ENCODE results near the gene TMCC1. TPM values are rescaled to one million over a fixed set of nuclear protein-coding genes. Genes with fewer than 3 reads are reported as not detected.
"Not testable (repeated sequence)": the region's sequence is repeated elsewhere in the genome, so short reads cannot be mapped to it uniquely, and the experiment has no call there.

The TMCC1 gene
- total RNA-seq, 1 donor from 2014 or later, result 25.9 TPM

DNA sequence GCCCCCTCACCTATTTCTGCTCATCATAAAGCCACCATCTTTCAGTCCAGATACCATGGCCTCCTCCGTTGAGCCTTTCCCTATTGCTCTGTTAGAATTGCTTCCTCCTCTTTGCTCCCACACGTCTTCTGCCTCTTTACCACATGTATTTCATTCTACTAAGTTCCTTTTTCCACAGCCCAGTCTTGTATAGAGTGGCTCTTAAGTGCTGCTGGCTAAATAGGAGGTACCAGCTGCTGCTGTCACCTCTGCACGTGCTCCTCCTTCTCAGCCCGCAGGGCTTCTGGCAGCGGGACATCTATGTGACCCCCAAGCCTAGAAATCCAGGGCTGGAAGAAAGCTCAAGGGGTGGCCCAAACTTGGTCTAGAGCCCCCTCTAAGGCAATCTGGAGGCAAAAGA, 248.2 kb downstream of the TMCC1 start:
- Mint-ChIP-seq H3K27ac (no peak overlapping the region), H3K9me3 (no peaks in the 10 kb centered on the region), H3K4me3 (no peak overlapping the region), H3K27me3 (no peaks in the 10 kb centered on the region), H3K4me1 (peaks cover 2% of the 10 kb centered on the region), H3K36me3 (ENCODE audit: low read depth) (peaks cover 2% of the 10 kb centered on the region)
- intact Hi-C loops (cut with micrococcal nuclease), result no loop called here
- CTCF ChIA-PET, result no interaction called here
- ATAC-seq (ENCODE audit: low read depth), result no peak
- DNase-seq, result no peak
- TF ChIP-seq, protein P1, sequence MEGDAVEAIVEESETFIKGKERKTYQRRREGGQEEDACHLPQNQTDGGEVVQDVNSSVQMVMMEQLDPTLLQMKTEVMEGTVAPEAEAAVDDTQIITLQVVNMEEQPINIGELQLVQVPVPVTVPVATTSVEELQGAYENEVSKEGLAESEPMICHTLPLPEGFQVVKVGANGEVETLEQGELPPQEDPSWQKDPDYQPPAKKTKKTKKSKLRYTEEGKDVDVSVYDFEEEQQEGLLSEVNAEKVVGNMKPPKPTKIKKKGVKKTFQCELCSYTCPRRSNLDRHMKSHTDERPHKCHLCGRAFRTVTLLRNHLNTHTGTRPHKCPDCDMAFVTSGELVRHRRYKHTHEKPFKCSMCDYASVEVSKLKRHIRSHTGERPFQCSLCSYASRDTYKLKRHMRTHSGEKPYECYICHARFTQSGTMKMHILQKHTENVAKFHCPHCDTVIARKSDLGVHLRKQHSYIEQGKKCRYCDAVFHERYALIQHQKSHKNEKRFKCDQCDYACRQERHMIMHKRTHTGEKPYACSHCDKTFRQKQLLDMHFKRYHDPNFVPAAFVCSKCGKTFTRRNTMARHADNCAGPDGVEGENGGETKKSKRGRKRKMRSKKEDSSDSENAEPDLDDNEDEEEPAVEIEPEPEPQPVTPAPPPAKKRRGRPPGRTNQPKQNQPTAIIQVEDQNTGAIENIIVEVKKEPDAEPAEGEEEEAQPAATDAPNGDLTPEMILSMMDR (IDR thresholded peaks at IDR 0.05), result no peak
- POLR2A ChIA-PET, result no interaction called here

DNA sequence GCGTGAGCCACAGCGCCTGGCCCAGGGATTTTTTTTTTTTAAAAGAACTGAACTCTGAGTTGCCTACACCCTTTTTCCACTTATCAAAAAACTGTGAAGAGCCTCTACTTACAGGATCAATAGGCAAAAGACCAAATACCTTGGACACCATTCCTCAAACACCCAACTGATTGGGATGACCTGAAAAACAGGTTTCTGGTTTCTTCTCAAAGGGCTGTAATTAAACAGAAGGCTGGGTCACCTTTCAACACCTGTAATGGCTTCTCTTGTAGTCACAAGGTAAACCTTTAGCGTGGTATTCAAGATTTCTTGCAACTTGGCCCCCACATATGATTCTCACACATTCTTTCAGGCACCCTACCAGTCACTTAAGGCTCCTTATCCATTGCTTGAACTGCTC, 248.7 kb downstream of the TMCC1 start:
- intact Hi-C loops (cut with micrococcal nuclease), result no loop called here
- ATAC-seq (ENCODE audit: low read depth), result no peak
- no peaks in the 10 kb centered on the region for H3K27me3 Mint-ChIP-seq
- ChIA-PET CTCF (no interaction called here), POLR2A (interaction anchor here (0.7 kb wide), 1 partner anchor 8 kb away, joined by 4 read pairs; no protein-coding TSS in a partner anchor)
- no peak overlapping the region for H3K27ac Mint-ChIP-seq
- H3K4me3 Mint-ChIP-seq, result no peak overlapping the region
- H3K36me3 Mint-ChIP-seq (ENCODE audit: low read depth), result no peaks in the 10 kb centered on the region
- TF ChIP-seq, protein P1 (IDR thresholded peaks at IDR 0.05), result no peak
- H3K9me3 Mint-ChIP-seq, result no peaks in the 10 kb centered on the region
- no peaks in the 10 kb centered on the region for H3K4me1 Mint-ChIP-seq
- DNase-seq, result no peak

DNA sequence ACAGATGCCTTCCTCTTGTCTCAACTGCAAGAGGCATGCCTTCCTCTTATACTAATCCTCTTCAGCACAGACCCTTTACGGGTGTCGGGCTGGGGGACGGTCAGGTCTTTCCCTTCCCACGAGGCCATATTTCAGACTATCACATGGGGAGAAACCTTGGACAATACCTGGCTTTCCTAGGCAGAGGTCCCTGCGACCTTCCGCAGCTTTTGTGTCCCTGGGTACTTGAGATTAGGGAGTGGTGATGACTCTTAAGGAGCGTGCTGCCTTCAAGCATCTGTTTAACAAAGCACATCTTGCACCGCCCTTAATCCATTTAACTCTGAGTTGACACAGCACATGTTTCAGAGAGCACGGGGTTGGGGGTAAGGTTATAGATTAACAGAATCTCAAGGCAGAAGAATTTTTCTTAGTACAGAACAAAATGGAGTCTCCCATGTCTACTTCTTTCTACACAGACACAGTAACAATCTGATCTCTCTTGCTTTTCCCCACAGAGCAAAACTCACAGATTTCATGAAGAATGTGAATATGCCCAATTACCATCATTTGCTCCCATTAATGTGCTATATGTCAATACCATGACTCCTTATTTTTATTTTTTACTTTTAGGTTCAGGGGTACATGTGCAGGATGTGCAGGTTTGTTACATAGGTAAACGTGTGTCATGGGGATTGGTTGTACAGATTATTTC, 251.8 kb downstream of the TMCC1 start:
- H3K9me3 Mint-ChIP-seq; intact Hi-C loops (cut with micrococcal nuclease); H3K27me3 Mint-ChIP-seq; DNase-seq; ATAC-seq (ENCODE audit: low read depth); CTCF ChIA-PET; H3K36me3 Mint-ChIP-seq (ENCODE audit: low read depth); H3K4me1 Mint-ChIP-seq; POLR2A ChIA-PET; H3K4me3 Mint-ChIP-seq; H3K27ac Mint-ChIP-seq: not testable (repeated sequence)

DNA sequence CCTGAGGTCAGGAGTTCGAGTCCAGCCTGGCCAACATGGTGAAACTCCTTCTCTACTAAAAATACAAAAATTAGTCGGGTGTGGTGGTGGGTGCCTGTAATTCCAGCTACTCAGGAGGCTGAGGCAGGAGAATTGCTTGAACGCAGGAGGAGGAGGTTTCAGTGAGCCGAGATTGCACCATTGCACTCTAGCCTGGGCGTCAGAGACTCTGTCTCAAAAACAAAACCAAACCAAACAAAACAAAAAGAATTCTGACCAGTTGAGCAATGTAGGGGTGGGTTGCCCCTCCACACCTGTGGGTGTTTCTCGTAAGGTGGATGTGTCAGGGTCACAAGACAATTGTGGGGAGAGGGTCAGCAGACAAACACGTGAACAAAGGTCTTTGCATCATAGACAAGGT, 252.5 kb downstream of the TMCC1 start:
- H3K36me3 Mint-ChIP-seq (ENCODE audit: low read depth); DNase-seq; H3K9me3 Mint-ChIP-seq; POLR2A ChIA-PET; H3K27ac Mint-ChIP-seq; H3K4me3 Mint-ChIP-seq; H3K27me3 Mint-ChIP-seq; intact Hi-C loops (cut with micrococcal nuclease); ATAC-seq (ENCODE audit: low read depth); CTCF ChIA-PET; H3K4me1 Mint-ChIP-seq: not testable (repeated sequence)

DNA sequence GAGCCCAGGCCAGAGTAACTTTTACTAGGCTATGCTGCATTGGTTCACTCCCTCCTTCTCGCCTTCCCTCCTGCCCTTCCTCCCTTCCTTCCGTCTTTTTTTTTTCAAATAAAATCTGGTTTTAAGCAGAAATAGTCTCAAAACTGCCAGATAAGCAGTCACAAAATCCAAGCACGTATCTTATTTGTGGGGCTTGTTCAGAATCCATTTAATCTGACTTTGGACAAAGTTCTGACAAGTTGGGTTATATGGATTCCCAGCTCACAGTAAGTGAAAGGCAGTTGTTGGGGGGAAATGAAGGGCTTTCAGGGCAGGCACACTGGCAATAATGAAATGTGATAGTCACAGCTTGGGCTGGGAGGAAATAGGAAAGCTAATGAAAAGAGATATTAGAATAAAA, 255.0 kb downstream of the TMCC1 start:
- DNase-seq (no peak), ATAC-seq (ENCODE audit: low read depth) (no peak)
- Mint-ChIP-seq H3K27me3 (no peaks in the 10 kb centered on the region), H3K4me1 (no peaks in the 10 kb centered on the region), H3K36me3 (ENCODE audit: low read depth) (no peaks in the 10 kb centered on the region), H3K4me3 (no peak overlapping the region), H3K9me3 (no peaks in the 10 kb centered on the region), H3K27ac (no peak overlapping the region)
- TF ChIP-seq, protein P1 (IDR thresholded peaks at IDR 0.05), result no peak
- intact Hi-C loops (cut with micrococcal nuclease), result no loop called here
- ChIA-PET CTCF (no interaction called here), POLR2A (interaction anchor here (0.7 kb wide), 1 partner anchor 198 kb away, joined by 3 read pairs; no protein-coding TSS in a partner anchor)

DNA sequence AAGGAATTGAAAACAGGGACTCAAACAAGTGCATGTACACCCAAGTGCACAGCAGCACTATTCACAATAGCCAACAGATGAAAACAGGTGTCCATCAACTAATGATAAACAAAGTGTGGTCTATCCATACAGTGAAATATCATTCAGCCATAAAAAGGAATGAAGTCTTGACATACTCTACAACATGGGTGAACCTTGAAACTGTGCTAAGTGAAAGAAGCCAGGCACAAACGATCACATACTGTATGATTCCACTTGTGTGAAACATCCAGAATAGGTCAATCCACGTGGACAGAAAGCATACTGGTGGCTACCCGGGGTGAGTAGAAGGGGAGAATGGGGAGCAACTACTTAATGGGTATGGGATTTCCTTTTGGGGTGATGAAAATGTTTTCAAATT, 257.4 kb downstream of the TMCC1 start:
- no peaks in the 10 kb centered on the region for H3K4me1 Mint-ChIP-seq
- H3K9me3 Mint-ChIP-seq, result no peaks in the 10 kb centered on the region
- DNase-seq (no peak), ATAC-seq (ENCODE audit: low read depth) (no peak)
- H3K27ac Mint-ChIP-seq, result no peak overlapping the region
- ChIA-PET POLR2A (no interaction called here), CTCF (no interaction called here)
- intact Hi-C loops (cut with micrococcal nuclease), result no loop called here
- TF ChIP-seq, protein P1 (IDR thresholded peaks at IDR 0.05), result no peak
- no peaks in the 10 kb centered on the region for H3K27me3 Mint-ChIP-seq
- no peak overlapping the region for H3K4me3 Mint-ChIP-seq
- H3K36me3 Mint-ChIP-seq (ENCODE audit: low read depth), result no peaks in the 10 kb centered on the region

Data from activated B cell treated with CpG ODN at 0.5 μM for 24 hours (primary cell).